Neuronal stem cell (in vitro differentiated cells): ENCODE data around the gene ACOT2. TPM values are rescaled to one million over a fixed set of nuclear protein-coding genes. Genes with fewer than 3 reads are reported as not detected.
"Not testable (repeated sequence)": the region's sequence is repeated elsewhere in the genome, so short reads cannot be mapped to it uniquely, and the experiment has no call there.

Source experiments
- DNase-seq: peaks from one replicate; pipeline ENCODE4 v3.0.0-alpha.2; 2013; ENCODE audit warnings: low spot score
- H2AFZ ChIP-seq: one replicate; pipeline ENCODE4 v1.6.1; 2013; ENCODE audit warnings: mild to moderate bottlenecking, low read length, inconsistent platforms
- H2AK5ac ChIP-seq: 2 replicates; pipeline ENCODE4 v1.6.1; 2013; ENCODE audit warnings: low read depth, mild to moderate bottlenecking, inconsistent platforms, low read length, moderate library complexity, mixed read lengths
- H2BK120ac ChIP-seq: 2 replicates; pipeline ENCODE4 v1.6.1; 2013; ENCODE audit warnings: low read depth, mild to moderate bottlenecking, inconsistent platforms, low read length, moderate library complexity, mixed read lengths
- H2BK12ac ChIP-seq: one replicate; pipeline ENCODE4 v1.6.1; 2013; ENCODE audit warnings: low read length, inconsistent platforms
- H2BK15ac ChIP-seq: 2 replicates; pipeline ENCODE4 v1.6.1; 2013; ENCODE audit warnings: mild to moderate bottlenecking, low read length, inconsistent platforms, mixed read lengths
- H2BK5ac ChIP-seq: one replicate; pipeline ENCODE4 v1.6.1; 2013; ENCODE audit warnings: inconsistent platforms, mild to moderate bottlenecking, low read length, moderate library complexity
- H3K14ac ChIP-seq: one replicate; pipeline ENCODE4 v1.6.1; 2013; ENCODE audit warnings: low read length, inconsistent platforms
- H3K18ac ChIP-seq: 2 replicates; pipeline ENCODE4 v1.6.1; 2013; ENCODE audit warnings: low read length, inconsistent platforms
- H3K23ac ChIP-seq: 2 replicates; pipeline ENCODE4 v1.6.1; 2013; ENCODE audit warnings: low read depth, mild to moderate bottlenecking, mixed read lengths, low read length, inconsistent platforms; ENCODE audit not compliant: poor library complexity
- H3K27ac ChIP-seq: replicated peaks from 3 replicates; pipeline ENCODE4 v1.5.1; 2013; ENCODE audit warnings: low read length, inconsistent platforms
- H3K27me3 ChIP-seq, 3 experiments: 2 replicates each; pipeline ENCODE4 v1.6.1; 2013; ENCODE audit warnings: low read length in 3 of 3, mild to moderate bottlenecking in 2 of 3, inconsistent platforms in 1 of 3, low read depth in 1 of 3, mixed read lengths in 1 of 3, moderate library complexity in 1 of 3; ENCODE audit not compliant: control insufficient read depth in 3 of 3, insufficient read depth in 3 of 3
- H3K36me3 ChIP-seq, 2 donors: replicated peaks in 1 of 2; 2 replicates each; pipeline ENCODE4 v1.6.1; 2013; ENCODE audit warnings: low read length in 2 of 2; ENCODE audit not compliant: control insufficient read depth in 2 of 2, insufficient read depth in 2 of 2
- H3K4ac ChIP-seq: 2 replicates; pipeline ENCODE4 v1.6.1; 2013; ENCODE audit warnings: inconsistent platforms, mild to moderate bottlenecking, low read length, moderate library complexity
- H3K4me1 ChIP-seq, 2 donors: 1 replicate in 1 of 2; 2 replicates in 1 of 2; pipeline ENCODE4 v1.6.1; 2013; ENCODE audit warnings: low read length in 2 of 2, low read depth in 1 of 2; ENCODE audit not compliant: control insufficient read depth in 2 of 2, insufficient read depth in 1 of 2
- H3K4me2 ChIP-seq: one replicate; pipeline ENCODE4 v1.6.1; 2013; ENCODE audit warnings: mild to moderate bottlenecking, low read length, inconsistent platforms; ENCODE audit not compliant: insufficient read depth, poor library complexity, severe bottlenecking
- H3K4me3 ChIP-seq, 2 donors: 2 replicates each; pipeline ENCODE4 v1.5.1; 2013; ENCODE audit warnings: low read length in 2 of 2, mild to moderate bottlenecking in 2 of 2, inconsistent platforms in 1 of 2, moderate library complexity in 1 of 2
- H3K79me1 ChIP-seq: one replicate; pipeline ENCODE4 v1.6.1; 2013; ENCODE audit warnings: low read depth, mild to moderate bottlenecking, inconsistent platforms, low read length, moderate library complexity
- H3K9ac ChIP-seq: one replicate; pipeline ENCODE4 v1.6.1; 2013; ENCODE audit warnings: mild to moderate bottlenecking, low read depth, low read length, inconsistent platforms; ENCODE audit not compliant: poor library complexity
- H3K9me3 ChIP-seq, 2 donors: replicated peaks in 1 of 2; 2 replicates each; pipeline versions ENCODE3 to v1.6.1; 2013; ENCODE audit warnings: low read length in 2 of 2, mild to moderate bottlenecking in 2 of 2, inconsistent platforms in 1 of 2, low read depth in 1 of 2, mixed read lengths in 1 of 2, moderate library complexity in 1 of 2; ENCODE audit not compliant: control insufficient read depth in 2 of 2, insufficient read depth in 1 of 2
- H4K8ac ChIP-seq: one replicate; pipeline ENCODE4 v1.6.1; 2013; ENCODE audit warnings: low read depth, mild to moderate bottlenecking, inconsistent platforms, low read length, moderate library complexity
- H4K91ac ChIP-seq: one replicate; pipeline ENCODE4 v1.6.1; 2013; ENCODE audit warnings: low read length, low read depth, mild to moderate bottlenecking, inconsistent platforms; ENCODE audit not compliant: poor library complexity
- WGBS, 2 donors: extraction: QIAGEN DNeasy Blood & Tissue Kit; methylation state at CpG; one replicate each; pipeline ENCODE4 v1.1.7; 2013; ENCODE audit warnings: missing lambda C conversion rate in 2 of 2, mixed read lengths in 1 of 2; ENCODE audit not compliant: insufficient read length in 2 of 2, insufficient replicate concordance in 1 of 2; ENCODE audit errors: extremely low coverage in 2 of 2; 5-methylcytosine and 5-hydroxymethylcytosine counted together
- polyA plus RNA-seq, 2 experiments: library from polyadenylated mRNA; stranded (reverse); fragments of 200-250 nt; gene quantifications; one replicate each; pipeline ENCODE4 v1.2.3, GENCODE V29; 2013

The ACOT2 gene
- 3.8 TPM for polyA plus RNA-seq (2013, experiment 1 of 2)
- polyA plus RNA-seq (2013, experiment 2 of 2), result 3.8 TPM

GRCh38 chr14:73569185-73569958 lies at the start of gene ACOT2:
Gene ACOT2, plus strand, starts transcription at chr14:73569213. Its CDS starts 28 bp downstream, at chr14:73569241.
- not testable (repeated sequence) for DNase-seq, H4K91ac ChIP-seq, H3K27ac ChIP-seq, H3K36me3 ChIP-seq, H2BK120ac ChIP-seq, H3K27me3 ChIP-seq, H2AFZ ChIP-seq, H2BK15ac ChIP-seq, H3K23ac ChIP-seq, H2BK5ac ChIP-seq, H3K4ac ChIP-seq, H2BK12ac ChIP-seq, H3K14ac ChIP-seq, H2AK5ac ChIP-seq, H3K4me1 ChIP-seq, H3K9me3 ChIP-seq, H3K79me1 ChIP-seq
- Histone ChIP-seq H3K18ac (peak within 1 kb of the TSS; percentile 78), H3K4me3 (peak within 1 kb of the TSS in 1 of 2 donors; percentile 69), H3K9ac (peak within 1 kb of the TSS; percentile 44), H3K4me2 (peak within 1 kb of the TSS; percentile 54), H4K8ac (peak within 1 kb of the TSS; percentile 82)
- WGBS, 2 donors, result no CpG with 5 or more reads among the region's 83 CpGs

- no peaks in the 10 kb centered on the region for H3K36me3 ChIP-seq
- H2BK5ac ChIP-seq, result no peak overlapping the region
- H2BK15ac ChIP-seq, result no peak overlapping the region
- H4K91ac ChIP-seq, result no peak overlapping the region
- H2AFZ ChIP-seq, result no peak overlapping the region
- no peaks in the 10 kb centered on the region for H3K79me1 ChIP-seq
- no peak overlapping the region for H3K18ac ChIP-seq
- no peaks in the 10 kb centered on the region for H3K9me3 ChIP-seq
- H4K8ac ChIP-seq, result no peak overlapping the region
- H3K9ac ChIP-seq, result no peak overlapping the region
- no peak overlapping the region for H2AK5ac ChIP-seq
- no peak overlapping the region for H3K14ac ChIP-seq
- no peak for DNase-seq
- H3K27me3 ChIP-seq, result peaks cover 0 to 17% (median 2%) of the 10 kb centered on the region in 3 experiments
- no peak overlapping the region for H2BK120ac ChIP-seq
- H2BK12ac ChIP-seq, result no peak overlapping the region
- H3K4me1 ChIP-seq, result no peaks in the 10 kb centered on the region
- no CpG with 5 or more reads among the region's 4 CpGs for WGBS, 2 donors
- H3K23ac ChIP-seq, result no peak overlapping the region
- no peak overlapping the region for H3K4me2 ChIP-seq
- no peak overlapping the region for H3K4me3 ChIP-seq
- H3K4ac ChIP-seq, result no peak overlapping the region
- no peak overlapping the region for H3K27ac ChIP-seq
Observed at GRCh38 chr14:73521229-73521628, 47.8 kb upstream of the ACOT2 start.

GRCh38 chr14:73524493-73524892 lies 44.5 kb upstream of the ACOT2 start:
- Histone ChIP-seq H4K91ac (no peak overlapping the region), H3K23ac (no peak overlapping the region)

GRCh38 chr14:73526036-73526984 lies 42.7 kb upstream of the ACOT2 start:
- H3K4me3 ChIP-seq, result peak overlapping the region in 1 of 2 donors; percentile 44
- no peak overlapping the region for H2BK15ac ChIP-seq
- no peak overlapping the region for H4K91ac ChIP-seq
- H2BK120ac ChIP-seq, result no peak overlapping the region
- no peak overlapping the region for H4K8ac ChIP-seq
- H3K36me3 ChIP-seq, result no peaks in the 10 kb centered on the region
- H3K79me1 ChIP-seq, result no peaks in the 10 kb centered on the region
- no CpG with 5 or more reads among the region's 6 CpGs for whole genome bisulfite sequencing, 2 donors
- no peak overlapping the region for H2AFZ ChIP-seq
- no peaks in the 10 kb centered on the region for H3K4me1 ChIP-seq
- no peak overlapping the region for H3K18ac ChIP-seq
- DNase-seq, result no peak
- peaks cover 0 to 7% (median 0%) of the 10 kb centered on the region in 3 experiments for H3K27me3 ChIP-seq
- peak overlapping the region; percentile 59 for H3K23ac ChIP-seq
- no peak overlapping the region for H3K4me2 ChIP-seq
- no peak overlapping the region for H2BK5ac ChIP-seq
- no peak overlapping the region for H3K14ac ChIP-seq
- no peak overlapping the region for H2BK12ac ChIP-seq
- no peaks in the 10 kb centered on the region for H3K9me3 ChIP-seq
- H3K9ac ChIP-seq, result no peak overlapping the region
- no peak overlapping the region for H3K27ac ChIP-seq
- no peak overlapping the region for H3K4ac ChIP-seq
- H2AK5ac ChIP-seq, result no peak overlapping the region

More at GRCh38 chr14:73524493-73524892, 44.5 kb upstream of the ACOT2 start:
- WGBS, 2 donors, result no CpG with 5 or more reads among the region's 4 CpGs
- Histone ChIP-seq H3K4me1 (no peaks in the 10 kb centered on the region), H3K27me3 (peaks cover 0 to 17% (median 2%) of the 10 kb centered on the region in 3 experiments), H3K79me1 (no peaks in the 10 kb centered on the region), H2BK12ac (no peak overlapping the region), H3K36me3 (no peaks in the 10 kb centered on the region), H3K14ac (no peak overlapping the region), H3K4me3 (no peak overlapping the region), H3K27ac (no peak overlapping the region), H3K9ac (no peak overlapping the region), H4K8ac (no peak overlapping the region), H3K9me3 (no peaks in the 10 kb centered on the region), H2AFZ (no peak overlapping the region), H3K4me2 (no peak overlapping the region), H2AK5ac (no peak overlapping the region), H2BK5ac (no peak overlapping the region), H2BK120ac (no peak overlapping the region), H2BK15ac (no peak overlapping the region), H3K18ac (no peak overlapping the region), H3K4ac (no peak overlapping the region)
- DNase-seq, result no peak
